ENCODE data around the gene DAGLA. TPM values are rescaled to one million over a fixed set of nuclear protein-coding genes. Genes with fewer than 3 reads are reported as not detected.

Gene DAGLA
- total and polyA plus RNA-seq, 2 of the 13 experiments (the other 11 are each of a cell fraction or from before 2014, with no cell fraction given), result 2.6 to 3.9 TPM

DNA sequence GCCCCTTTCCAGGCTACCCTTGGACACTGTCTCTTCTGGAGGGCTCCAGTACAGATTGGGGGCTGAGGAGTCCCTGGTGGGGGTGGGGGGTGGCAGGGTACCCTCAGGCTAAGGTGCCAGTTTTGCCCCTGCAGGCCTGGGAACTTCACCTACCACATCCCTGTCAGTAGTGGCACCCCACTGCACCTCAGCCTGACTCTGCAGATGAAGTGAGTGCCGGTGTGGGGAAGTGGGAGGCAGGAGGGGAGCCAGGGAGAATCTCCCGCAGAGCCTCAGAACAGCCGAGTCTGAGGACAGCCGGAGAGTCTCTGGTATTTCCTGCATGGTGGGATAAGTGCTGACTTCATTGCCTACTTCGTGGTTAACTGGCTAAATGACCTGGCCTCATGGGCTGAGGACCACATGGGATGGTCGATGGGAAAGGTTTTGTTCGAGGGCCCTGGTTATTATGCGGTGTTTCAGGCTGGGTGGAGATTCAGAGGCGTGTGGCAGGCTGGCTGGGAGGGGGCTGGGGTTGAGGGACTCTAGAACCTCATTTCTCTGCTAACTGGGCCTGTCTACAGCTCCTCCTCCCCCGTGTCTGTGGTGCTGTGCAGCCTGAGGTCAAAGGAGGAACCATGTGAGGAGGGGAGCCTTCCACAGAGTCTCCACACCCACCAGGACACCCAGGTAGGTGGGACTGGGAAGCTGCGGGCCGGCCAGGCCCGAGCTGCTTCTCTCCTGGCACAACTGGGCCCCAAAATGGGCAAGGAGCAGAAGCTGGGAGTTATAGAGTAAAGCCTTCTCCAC is 103.7 kb downstream of the DAGLA start (continued):
- TF ChIP-seq, protein P1, sequence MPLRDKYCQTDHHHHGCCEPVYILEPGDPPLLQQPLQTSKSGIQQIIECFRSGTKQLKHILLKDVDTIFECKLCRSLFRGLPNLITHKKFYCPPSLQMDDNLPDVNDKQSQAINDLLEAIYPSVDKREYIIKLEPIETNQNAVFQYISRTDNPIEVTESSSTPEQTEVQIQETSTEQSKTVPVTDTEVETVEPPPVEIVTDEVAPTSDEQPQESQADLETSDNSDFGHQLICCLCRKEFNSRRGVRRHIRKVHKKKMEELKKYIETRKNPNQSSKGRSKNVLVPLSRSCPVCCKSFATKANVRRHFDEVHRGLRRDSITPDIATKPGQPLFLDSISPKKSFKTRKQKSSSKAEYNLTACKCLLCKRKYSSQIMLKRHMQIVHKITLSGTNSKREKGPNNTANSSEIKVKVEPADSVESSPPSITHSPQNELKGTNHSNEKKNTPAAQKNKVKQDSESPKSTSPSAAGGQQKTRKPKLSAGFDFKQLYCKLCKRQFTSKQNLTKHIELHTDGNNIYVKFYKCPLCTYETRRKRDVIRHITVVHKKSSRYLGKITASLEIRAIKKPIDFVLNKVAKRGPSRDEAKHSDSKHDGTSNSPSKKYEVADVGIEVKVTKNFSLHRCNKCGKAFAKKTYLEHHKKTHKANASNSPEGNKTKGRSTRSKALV (CRISPR knock-in tag; IDR thresholded peaks at IDR 0.05), result no peak

DNA sequence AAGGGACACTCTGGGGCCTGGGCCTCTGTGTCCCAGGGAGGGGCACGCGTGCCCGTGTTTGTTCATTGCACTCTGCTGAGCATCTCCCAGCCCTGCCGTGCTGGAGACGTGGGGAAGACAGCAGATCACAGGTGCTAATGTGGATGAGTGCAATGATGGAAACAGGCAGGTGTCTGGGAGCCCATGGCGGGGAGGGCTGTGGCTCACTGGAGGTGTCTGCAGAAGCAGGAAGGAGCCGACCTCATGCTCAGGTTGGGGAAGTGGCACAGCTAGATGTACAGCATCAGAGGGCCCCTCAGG is 104.3 kb downstream of the DAGLA start:
- CTCF ChIA-PET (ENCODE audit: low intra/inter-chr PET ratio, low total read pairs), result no interaction called here
- H3K27me3 ChIP-seq (ENCODE audit: control insufficient read depth in 1 of 2, insufficient read depth in 2 of 2, low read length in 2 of 2), result no peaks in the 10 kb centered on the region
- in situ Hi-C loops (cut with HindIII; ENCODE audit: extremely low pct_ligation_motif_present, low pct_unique_long_range_greater_than_20kb) (loop anchor here (5.0 kb wide), 1 partner anchor 37 kb away; no protein-coding TSS in a partner anchor), intact Hi-C loops (cut with micrococcal nuclease; ENCODE audit: unreplicated experiment) (no loop called here)
- H3K9ac ChIP-seq (ENCODE audit: insufficient read depth, low read depth, low read length), result no peak overlapping the region
- TF ChIP-seq POLR2G (IDR thresholded peaks at IDR 0.05; ENCODE audit: low read depth, low read length) (0 out of 2 replicates have a peak, but pooled peaks have one; percentile 7), ZNF234 (CRISPR knock-in tag; conservative IDR thresholded peaks at IDR 0.05) (no peak), NR3C1 (CRISPR knock-in tag; IDR thresholded peaks at IDR 0.05) (no peak)
- no peak for DNase-seq (ENCODE audit: low spot score)
- H3K79me2 ChIP-seq (ENCODE audit: insufficient read depth, low read length), result no peaks in the 10 kb centered on the region
- H2AFZ ChIP-seq (ENCODE audit: low read length), result no peak overlapping the region
- H4K20me1 ChIP-seq (ENCODE audit: insufficient read depth, low read length), result no peaks in the 10 kb centered on the region
- H3K4me2 ChIP-seq (ENCODE audit: low read depth, low read length), result no peak overlapping the region
- H3K36me3 ChIP-seq (replicated peaks in 1 of 2; ENCODE audit: control insufficient read depth in 1 of 2, insufficient read depth in 2 of 2, low read length in 2 of 2), result peaks cover 28 to 82% of the 10 kb centered on the region in 2 experiments
- H3K4me3 ChIP-seq (replicated peaks in 1 of 3; ENCODE audit: insufficient read depth in 1 of 3, low read depth in 2 of 3, low read length in 3 of 3), result no peak overlapping the region
- no peaks in the 10 kb centered on the region for H3K9me3 ChIP-seq (ENCODE audit: low read length)
- BruUV-seq (replicated peaks), result no TSS peak
- 98% methylated on average over 7 of the region's 7 CpGs for WGBS (ENCODE audit: low lambda C conversion rate)
- peaks cover 6% of the 10 kb centered on the region; the same call in 1 of the 2 replicates for H3K4me1 ChIP-seq (ENCODE audit: insufficient read depth, low read length)
- H3K27ac ChIP-seq (ENCODE audit: extremely low read length, insufficient read depth, low read length), result no peak overlapping the region
- no peak for ATAC-seq
- FAIRE-seq, result no peak
- POLR2A ChIA-PET, result interaction anchor here (1.2 to 1.8 kb wide), 4 partner anchors 15 to 324 kb away, joined by 3 to 5 read pairs (median 4); no protein-coding TSS in a partner anchor
